ENCODE results near the gene LOXL1. TPM values are rescaled to one million over a fixed set of nuclear protein-coding genes. Genes with fewer than 3 reads are reported as not detected.
A peak's percentile ranks its signal among the peaks of the same experiment; 100 is the strongest.

The LOXL1 gene
- total RNA-seq, 2 experiments from 2014 or later: 1.6 to 2.8 TPM

DNA sequence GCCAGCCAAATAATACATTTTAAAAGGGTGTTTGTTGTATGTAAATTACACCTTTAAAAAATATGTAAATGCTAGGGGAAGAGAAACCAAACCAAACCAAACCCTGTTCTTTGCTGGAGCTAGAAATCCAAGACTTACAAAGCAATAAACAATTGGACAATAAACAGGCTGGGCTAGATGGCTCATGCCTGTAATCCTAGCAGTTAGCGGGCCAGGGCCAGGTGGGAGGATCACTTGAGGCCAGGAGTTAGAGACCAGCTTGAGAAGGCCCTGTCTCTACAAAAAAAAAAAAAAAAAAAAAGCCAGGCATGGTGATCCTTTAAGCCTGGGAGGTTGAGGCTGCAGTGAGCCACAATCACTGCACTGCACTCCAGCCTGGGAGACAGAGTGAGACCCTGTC lies 53.4 kb downstream of the LOXL1 start:
- POLR2A ChIA-PET: interaction anchor here (1.5 to 1.7 kb wide), 2 partner anchors 15 to 27 kb away, joined by 5 to 7 read pairs; partner anchors contain the start of gene PML
- TF ChIP-seq, protein P1, sequence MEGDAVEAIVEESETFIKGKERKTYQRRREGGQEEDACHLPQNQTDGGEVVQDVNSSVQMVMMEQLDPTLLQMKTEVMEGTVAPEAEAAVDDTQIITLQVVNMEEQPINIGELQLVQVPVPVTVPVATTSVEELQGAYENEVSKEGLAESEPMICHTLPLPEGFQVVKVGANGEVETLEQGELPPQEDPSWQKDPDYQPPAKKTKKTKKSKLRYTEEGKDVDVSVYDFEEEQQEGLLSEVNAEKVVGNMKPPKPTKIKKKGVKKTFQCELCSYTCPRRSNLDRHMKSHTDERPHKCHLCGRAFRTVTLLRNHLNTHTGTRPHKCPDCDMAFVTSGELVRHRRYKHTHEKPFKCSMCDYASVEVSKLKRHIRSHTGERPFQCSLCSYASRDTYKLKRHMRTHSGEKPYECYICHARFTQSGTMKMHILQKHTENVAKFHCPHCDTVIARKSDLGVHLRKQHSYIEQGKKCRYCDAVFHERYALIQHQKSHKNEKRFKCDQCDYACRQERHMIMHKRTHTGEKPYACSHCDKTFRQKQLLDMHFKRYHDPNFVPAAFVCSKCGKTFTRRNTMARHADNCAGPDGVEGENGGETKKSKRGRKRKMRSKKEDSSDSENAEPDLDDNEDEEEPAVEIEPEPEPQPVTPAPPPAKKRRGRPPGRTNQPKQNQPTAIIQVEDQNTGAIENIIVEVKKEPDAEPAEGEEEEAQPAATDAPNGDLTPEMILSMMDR (IDR thresholded peaks at IDR 0.05): no peak
- H3K4me3 Mint-ChIP-seq: no peak overlapping the region
- peaks cover 13% of the 10 kb centered on the region for H3K27me3 Mint-ChIP-seq
- DNase-seq: no peak
- ATAC-seq: no peak
- intact Hi-C loops (cut with micrococcal nuclease): loop anchor here (10.0 kb wide), 1 partner anchor 335 kb away; no protein-coding TSS in a partner anchor
- no peak overlapping the region for H3K27ac Mint-ChIP-seq
- H3K9me3 Mint-ChIP-seq: no peaks in the 10 kb centered on the region
- peaks cover 5% of the 10 kb centered on the region for H3K36me3 Mint-ChIP-seq (ENCODE audit: low read depth)
- CTCF ChIA-PET: interaction anchor here (1.2 kb wide), 1 partner anchor 70 kb away, joined by 3 read pairs; no protein-coding TSS in a partner anchor
- H3K4me1 Mint-ChIP-seq (ENCODE audit: low read depth): peaks cover 41% of the 10 kb centered on the region

DNA sequence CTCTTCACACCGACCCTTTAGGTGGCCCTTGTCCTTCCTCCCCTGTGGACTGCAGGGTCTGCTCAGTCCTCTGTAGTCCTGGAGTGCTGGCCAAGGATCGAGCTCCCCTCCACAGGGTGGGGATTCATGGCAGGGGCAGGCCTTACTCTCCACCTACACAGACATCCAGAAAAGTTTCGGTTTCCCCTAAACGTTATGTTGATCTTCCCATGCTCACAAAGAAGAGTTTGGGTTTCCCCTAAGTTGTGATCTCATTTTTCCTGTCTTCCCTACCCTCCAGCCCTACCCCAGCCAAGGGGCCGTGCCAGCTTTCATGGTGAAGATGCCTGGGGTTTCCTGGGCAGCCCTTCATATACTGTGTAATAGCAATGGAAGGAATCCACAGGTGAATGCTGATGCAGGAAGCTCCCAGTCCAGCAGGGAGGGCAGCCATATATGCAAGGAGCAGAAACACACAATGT lies 55.5 kb downstream of the LOXL1 start:
- peak; percentile 14 for ATAC-seq
- intact Hi-C loops (cut with micrococcal nuclease): no loop called here
- no peaks in the 10 kb centered on the region for H3K9me3 Mint-ChIP-seq
- CTCF ChIA-PET: interaction anchor here (1.2 to 2.3 kb wide), 6 partner anchors 9 to 66 kb away, joined by 3 to 6 read pairs (median 4); no protein-coding TSS in a partner anchor
- POLR2A ChIA-PET: interaction anchor here (1.4 to 2.2 kb wide), 2 partner anchors 9 to 12 kb away, joined by 4 to 11 read pairs; partner anchors contain the start of gene PML
- H3K4me3 Mint-ChIP-seq: no peak overlapping the region
- TF ChIP-seq, protein P1 (IDR thresholded peaks at IDR 0.05): no peak
- H3K27me3 Mint-ChIP-seq: no peaks in the 10 kb centered on the region
- H3K27ac Mint-ChIP-seq: peak overlapping the region; percentile 87
- DNase-seq: no peak
- peaks cover 8% of the 10 kb centered on the region for H3K36me3 Mint-ChIP-seq (ENCODE audit: low read depth)
- peaks cover 29% of the 10 kb centered on the region for H3K4me1 Mint-ChIP-seq (ENCODE audit: low read depth)

GRCh38 chr15:73982222-73982962 lies 56.1 kb downstream of the LOXL1 start:
- Mint-ChIP-seq H3K36me3 (ENCODE audit: low read depth) (peaks cover 8% of the 10 kb centered on the region), H3K4me1 (ENCODE audit: low read depth) (peaks cover 29% of the 10 kb centered on the region), H3K27me3 (no peaks in the 10 kb centered on the region), H3K4me3 (no peak overlapping the region), H3K27ac (peak overlapping the region; percentile 87), H3K9me3 (no peaks in the 10 kb centered on the region)
- TF ChIP-seq, protein P1 (IDR thresholded peaks at IDR 0.05): no peak
- DNase-seq: peak; percentile 70
- CTCF ChIA-PET: interaction anchor here (1.2 to 2.3 kb wide), 7 partner anchors 9 to 66 kb away, joined by 3 to 11 read pairs (median 5); no protein-coding TSS in a partner anchor
- POLR2A ChIA-PET: interaction anchor here (1.2 to 2.2 kb wide), 3 partner anchors 9 to 13 kb away, joined by 3 to 11 read pairs (median 4); partner anchors contain the start of gene PML
- intact Hi-C loops (cut with micrococcal nuclease): no loop called here
- ATAC-seq: peak; percentile 88

- Mint-ChIP-seq H3K27me3 (no peaks in the 10 kb centered on the region), H3K9me3 (no peaks in the 10 kb centered on the region), H3K36me3 (ENCODE audit: low read depth) (peaks cover 8% of the 10 kb centered on the region), H3K4me1 (ENCODE audit: low read depth) (peaks cover 29% of the 10 kb centered on the region), H3K4me3 (no peak overlapping the region), H3K27ac (no peak overlapping the region)
- POLR2A ChIA-PET: interaction anchor here (1.2 to 2.2 kb wide), 2 partner anchors 10 to 14 kb away, joined by 3 to 11 read pairs; partner anchors contain the start of gene PML
- no peak for DNase-seq
- intact Hi-C loops (cut with micrococcal nuclease): no loop called here
- CTCF ChIA-PET: interaction anchor here (1.4 kb wide), 1 partner anchor 10 kb away, joined by 11 read pairs; no protein-coding TSS in a partner anchor
- no peak for ATAC-seq
- TF ChIP-seq, protein P1 (IDR thresholded peaks at IDR 0.05): no peak
Observed at GRCh38 chr15:73983211-73983727, 57.0 kb downstream of the LOXL1 start.
